Neuronal stem cell (in vitro differentiated cells): ENCODE measurements around the gene CLIC5.

ENCODE experiments used
- DNase-seq: peaks from one replicate; pipeline ENCODE4 v3.0.0-alpha.2; 2013; ENCODE audit warnings: low spot score
- H2AFZ ChIP-seq: one replicate; pipeline ENCODE4 v1.6.1; 2013; ENCODE audit warnings: mild to moderate bottlenecking, low read length, inconsistent platforms
- H2AK5ac ChIP-seq: 2 replicates; pipeline ENCODE4 v1.6.1; 2013; ENCODE audit warnings: low read depth, mild to moderate bottlenecking, inconsistent platforms, low read length, moderate library complexity, mixed read lengths
- H2BK120ac ChIP-seq: 2 replicates; pipeline ENCODE4 v1.6.1; 2013; ENCODE audit warnings: low read depth, mild to moderate bottlenecking, inconsistent platforms, low read length, moderate library complexity, mixed read lengths
- H2BK12ac ChIP-seq: one replicate; pipeline ENCODE4 v1.6.1; 2013; ENCODE audit warnings: low read length, inconsistent platforms
- H2BK15ac ChIP-seq: 2 replicates; pipeline ENCODE4 v1.6.1; 2013; ENCODE audit warnings: mild to moderate bottlenecking, low read length, inconsistent platforms, mixed read lengths
- H2BK5ac ChIP-seq: one replicate; pipeline ENCODE4 v1.6.1; 2013; ENCODE audit warnings: inconsistent platforms, mild to moderate bottlenecking, low read length, moderate library complexity
- H3K14ac ChIP-seq: one replicate; pipeline ENCODE4 v1.6.1; 2013; ENCODE audit warnings: low read length, inconsistent platforms
- H3K18ac ChIP-seq: 2 replicates; pipeline ENCODE4 v1.6.1; 2013; ENCODE audit warnings: low read length, inconsistent platforms
- H3K23ac ChIP-seq: 2 replicates; pipeline ENCODE4 v1.6.1; 2013; ENCODE audit warnings: low read depth, mild to moderate bottlenecking, mixed read lengths, low read length, inconsistent platforms; ENCODE audit not compliant: poor library complexity
- H3K27ac ChIP-seq: replicated peaks from 3 replicates; pipeline ENCODE4 v1.5.1; 2013; ENCODE audit warnings: low read length, inconsistent platforms
- H3K27me3 ChIP-seq, 3 experiments: 2 replicates each; pipeline ENCODE4 v1.6.1; 2013; ENCODE audit warnings: low read length in 3 of 3, mild to moderate bottlenecking in 2 of 3, inconsistent platforms in 1 of 3, low read depth in 1 of 3, mixed read lengths in 1 of 3, moderate library complexity in 1 of 3; ENCODE audit not compliant: control insufficient read depth in 3 of 3, insufficient read depth in 3 of 3
- H3K36me3 ChIP-seq, 2 donors: replicated peaks in 1 of 2; 2 replicates each; pipeline ENCODE4 v1.6.1; 2013; ENCODE audit warnings: low read length in 2 of 2; ENCODE audit not compliant: control insufficient read depth in 2 of 2, insufficient read depth in 2 of 2
- H3K4ac ChIP-seq: 2 replicates; pipeline ENCODE4 v1.6.1; 2013; ENCODE audit warnings: inconsistent platforms, mild to moderate bottlenecking, low read length, moderate library complexity
- H3K4me1 ChIP-seq, 2 donors: 1 replicate in 1 of 2; 2 replicates in 1 of 2; pipeline ENCODE4 v1.6.1; 2013; ENCODE audit warnings: low read length in 2 of 2, low read depth in 1 of 2; ENCODE audit not compliant: control insufficient read depth in 2 of 2, insufficient read depth in 1 of 2
- H3K4me2 ChIP-seq: one replicate; pipeline ENCODE4 v1.6.1; 2013; ENCODE audit warnings: mild to moderate bottlenecking, low read length, inconsistent platforms; ENCODE audit not compliant: insufficient read depth, poor library complexity, severe bottlenecking
- H3K4me3 ChIP-seq, 2 donors: 2 replicates each; pipeline ENCODE4 v1.5.1; 2013; ENCODE audit warnings: low read length in 2 of 2, mild to moderate bottlenecking in 2 of 2, inconsistent platforms in 1 of 2, moderate library complexity in 1 of 2
- H3K79me1 ChIP-seq: one replicate; pipeline ENCODE4 v1.6.1; 2013; ENCODE audit warnings: low read depth, mild to moderate bottlenecking, inconsistent platforms, low read length, moderate library complexity
- H3K9ac ChIP-seq: one replicate; pipeline ENCODE4 v1.6.1; 2013; ENCODE audit warnings: mild to moderate bottlenecking, low read depth, low read length, inconsistent platforms; ENCODE audit not compliant: poor library complexity
- H3K9me3 ChIP-seq, 2 donors: replicated peaks in 1 of 2; 2 replicates each; pipeline versions ENCODE3 to v1.6.1; 2013; ENCODE audit warnings: low read length in 2 of 2, mild to moderate bottlenecking in 2 of 2, inconsistent platforms in 1 of 2, low read depth in 1 of 2, mixed read lengths in 1 of 2, moderate library complexity in 1 of 2; ENCODE audit not compliant: control insufficient read depth in 2 of 2, insufficient read depth in 1 of 2
- H4K8ac ChIP-seq: one replicate; pipeline ENCODE4 v1.6.1; 2013; ENCODE audit warnings: low read depth, mild to moderate bottlenecking, inconsistent platforms, low read length, moderate library complexity
- H4K91ac ChIP-seq: one replicate; pipeline ENCODE4 v1.6.1; 2013; ENCODE audit warnings: low read length, low read depth, mild to moderate bottlenecking, inconsistent platforms; ENCODE audit not compliant: poor library complexity
- WGBS, 2 donors: extraction: QIAGEN DNeasy Blood & Tissue Kit; methylation state at CpG; one replicate each; pipeline ENCODE4 v1.1.7; 2013; ENCODE audit warnings: missing lambda C conversion rate in 2 of 2, mixed read lengths in 1 of 2; ENCODE audit not compliant: insufficient read length in 2 of 2, insufficient replicate concordance in 1 of 2; ENCODE audit errors: extremely low coverage in 2 of 2; 5-methylcytosine and 5-hydroxymethylcytosine counted together

Gene CLIC5

DNA sequence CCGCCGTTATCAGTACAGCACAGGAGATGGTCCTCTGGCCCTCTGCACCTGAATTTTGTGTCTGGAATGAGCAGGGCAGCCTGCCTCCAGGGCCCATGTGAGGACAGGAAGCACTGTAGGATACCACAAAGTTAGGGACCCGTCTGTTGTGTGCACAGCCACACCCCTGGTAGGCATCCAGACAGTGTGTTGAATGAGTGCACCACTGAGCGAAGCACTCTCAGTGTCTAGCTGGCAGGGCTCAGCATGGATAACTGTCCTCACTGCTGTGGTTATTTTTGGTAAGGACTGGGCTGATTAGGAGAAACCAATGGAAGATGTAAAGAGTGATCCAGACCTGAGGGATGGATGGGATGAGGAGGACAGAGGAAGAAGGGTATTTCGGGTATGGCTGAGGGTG, 178.7 kb downstream of the CLIC5 start:
- no peaks in the 10 kb centered on the region for H3K79me1 ChIP-seq
- no peak overlapping the region for H2BK12ac ChIP-seq
- no peak overlapping the region for H2BK5ac ChIP-seq
- H3K4ac ChIP-seq: no peak overlapping the region
- H3K9ac ChIP-seq: no peak overlapping the region
- no peak overlapping the region for H2BK15ac ChIP-seq
- H3K18ac ChIP-seq: no peak overlapping the region
- no peak for DNase-seq
- H4K91ac ChIP-seq: no peak overlapping the region
- no peak overlapping the region for H3K23ac ChIP-seq
- H3K4me2 ChIP-seq: no peak overlapping the region
- H2AFZ ChIP-seq: no peak overlapping the region
- H3K4me3 ChIP-seq: no peak overlapping the region
- no peaks in the 10 kb centered on the region for H3K9me3 ChIP-seq
- no peak overlapping the region for H2BK120ac ChIP-seq
- WGBS, 2 donors: no CpG with 5 or more reads among the region's 5 CpGs
- H3K27me3 ChIP-seq: no peaks in the 10 kb centered on the region
- no peak overlapping the region for H2AK5ac ChIP-seq
- H3K27ac ChIP-seq: no peak overlapping the region
- H3K14ac ChIP-seq: no peak overlapping the region
- no peak overlapping the region for H4K8ac ChIP-seq
- H3K36me3 ChIP-seq: no peaks in the 10 kb centered on the region
- H3K4me1 ChIP-seq: no peaks in the 10 kb centered on the region

DNA sequence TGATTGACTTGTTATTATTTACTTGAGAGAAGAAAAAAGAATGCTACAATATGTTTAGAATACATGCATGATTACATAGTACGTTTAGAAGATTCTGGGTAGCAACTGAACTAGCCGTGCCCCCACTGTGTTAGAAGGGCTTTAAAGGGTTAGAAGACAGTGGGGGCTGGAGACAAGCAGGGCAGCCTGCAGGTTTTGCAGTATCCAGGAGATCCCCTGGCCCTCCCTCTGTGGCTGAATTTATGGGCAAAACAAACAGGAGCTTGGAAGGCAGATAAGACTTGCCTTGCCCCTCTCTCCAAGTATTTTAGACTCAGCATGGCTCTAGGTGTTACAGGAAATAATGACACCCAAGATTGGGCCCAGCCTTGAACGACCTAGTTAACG, 179.2 kb downstream of the CLIC5 start:
- Histone ChIP-seq H3K9me3 (no peaks in the 10 kb centered on the region), H2BK120ac (no peak overlapping the region), H4K8ac (no peak overlapping the region), H2BK12ac (no peak overlapping the region), H3K27me3 (no peaks in the 10 kb centered on the region), H2BK15ac (no peak overlapping the region), H3K4me1 (no peaks in the 10 kb centered on the region), H3K4me2 (no peak overlapping the region), H2BK5ac (no peak overlapping the region), H4K91ac (no peak overlapping the region), H3K9ac (no peak overlapping the region), H3K27ac (no peak overlapping the region), H3K4me3 (no peak overlapping the region), H2AFZ (no peak overlapping the region), H3K4ac (no peak overlapping the region), H2AK5ac (no peak overlapping the region), H3K18ac (no peak overlapping the region), H3K36me3 (no peaks in the 10 kb centered on the region), H3K14ac (no peak overlapping the region), H3K79me1 (no peaks in the 10 kb centered on the region), H3K23ac (no peak overlapping the region)
- DNase-seq: no peak
- WGBS, 2 donors: no CpG with 5 or more reads among the region's 4 CpGs

DNA sequence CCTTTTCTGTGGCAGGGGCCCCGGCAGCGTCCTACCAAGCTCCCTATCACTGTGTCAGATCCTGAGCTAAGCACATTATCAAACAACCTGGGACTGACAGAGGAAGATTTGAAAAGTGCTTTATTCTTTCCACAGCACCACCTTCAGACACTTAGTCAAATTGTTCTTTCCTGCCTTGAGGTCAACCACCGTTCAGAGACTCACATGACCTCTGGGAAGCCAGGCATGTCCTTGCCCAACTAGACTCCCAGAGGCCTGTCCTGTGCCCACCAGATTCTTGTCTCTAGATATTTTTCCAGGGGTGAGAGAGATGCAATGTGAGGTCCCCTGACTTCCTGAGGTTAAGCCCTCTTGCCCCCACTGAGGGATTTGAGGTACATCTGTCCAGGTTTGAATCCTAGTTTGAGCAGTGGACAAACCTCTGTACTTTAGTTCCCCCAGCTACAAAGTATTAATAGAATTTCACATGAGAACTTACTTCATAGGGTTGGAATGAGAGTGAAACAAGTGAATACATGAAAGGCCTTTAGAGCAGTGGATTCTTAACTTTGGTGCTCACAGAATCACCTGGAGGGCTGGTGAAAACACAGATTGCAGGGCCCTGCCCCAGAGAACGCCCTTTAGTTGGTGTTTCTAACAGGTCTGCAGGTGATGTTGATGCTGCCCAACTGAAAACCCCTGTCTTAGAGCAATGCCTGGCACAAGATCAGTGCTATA, 179.8 kb downstream of the CLIC5 start:
- H3K4me2 ChIP-seq: no peak overlapping the region
- no peak overlapping the region for H2BK5ac ChIP-seq
- no CpG with 5 or more reads among the region's 4 CpGs for WGBS, 2 donors
- H3K4me1 ChIP-seq: no peaks in the 10 kb centered on the region
- H4K91ac ChIP-seq: no peak overlapping the region
- H2AK5ac ChIP-seq: no peak overlapping the region
- no peaks in the 10 kb centered on the region for H3K79me1 ChIP-seq
- H2AFZ ChIP-seq: no peak overlapping the region
- H3K36me3 ChIP-seq: no peaks in the 10 kb centered on the region
- no peak for DNase-seq
- H2BK12ac ChIP-seq: no peak overlapping the region
- H3K9ac ChIP-seq: no peak overlapping the region
- no peak overlapping the region for H3K18ac ChIP-seq
- H3K4ac ChIP-seq: no peak overlapping the region
- H3K27ac ChIP-seq: no peak overlapping the region
- H2BK120ac ChIP-seq: no peak overlapping the region
- H3K4me3 ChIP-seq: no peak overlapping the region
- H3K14ac ChIP-seq: no peak overlapping the region
- no peak overlapping the region for H3K23ac ChIP-seq
- no peak overlapping the region for H2BK15ac ChIP-seq
- H3K9me3 ChIP-seq: no peaks in the 10 kb centered on the region
- no peaks in the 10 kb centered on the region for H3K27me3 ChIP-seq
- no peak overlapping the region for H4K8ac ChIP-seq

DNA sequence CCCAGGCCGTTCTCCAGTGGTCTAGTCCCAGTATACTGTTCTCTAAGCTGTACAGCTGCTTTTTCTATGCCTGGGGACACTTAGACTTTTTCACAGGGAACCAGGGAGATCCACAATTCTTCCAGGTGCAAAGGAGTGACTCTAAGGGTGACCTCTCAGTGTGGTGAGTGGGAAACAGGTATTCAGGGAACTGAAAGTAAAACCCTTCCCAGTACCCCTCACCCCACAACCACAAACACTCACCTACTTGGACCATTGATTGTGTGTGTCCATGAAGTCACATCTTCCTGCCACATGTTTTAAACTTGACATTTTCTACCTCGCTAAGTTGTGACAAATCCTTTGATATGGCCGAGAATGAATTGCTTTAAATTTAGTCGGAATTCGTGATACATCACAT, 183.6 kb downstream of the CLIC5 start:
- Histone ChIP-seq H2BK12ac (no peak overlapping the region), H3K18ac (no peak overlapping the region), H3K36me3 (no peaks in the 10 kb centered on the region), H2AK5ac (no peak overlapping the region), H3K27ac (no peak overlapping the region), H3K4me3 (no peak overlapping the region), H3K4ac (no peak overlapping the region), H3K9me3 (no peaks in the 10 kb centered on the region), H3K23ac (no peak overlapping the region), H4K91ac (no peak overlapping the region), H3K14ac (no peak overlapping the region), H3K4me2 (no peak overlapping the region), H2BK5ac (no peak overlapping the region), H2AFZ (no peak overlapping the region), H4K8ac (no peak overlapping the region), H2BK15ac (no peak overlapping the region), H2BK120ac (no peak overlapping the region), H3K9ac (no peak overlapping the region), H3K4me1 (no peaks in the 10 kb centered on the region), H3K27me3 (no peaks in the 10 kb centered on the region), H3K79me1 (no peaks in the 10 kb centered on the region)
- no peak for DNase-seq
- no CpG with 5 or more reads among the region's 5 CpGs for WGBS, 2 donors
